A204.1 (cell line): ENCODE data around the gene DNTTIP2.
"Not testable (repeated sequence)": the region's sequence is repeated elsewhere in the genome, so short reads cannot be mapped to it uniquely, and the experiment has no call there.

Experiments used
- FAIRE-seq: peaks from 2 replicates; lab custom pipeline; 2012; peaks lifted over from hg19 to GRCh38; lab: Jason Lieb, UNC

DNTTIP2 gene

DNA sequence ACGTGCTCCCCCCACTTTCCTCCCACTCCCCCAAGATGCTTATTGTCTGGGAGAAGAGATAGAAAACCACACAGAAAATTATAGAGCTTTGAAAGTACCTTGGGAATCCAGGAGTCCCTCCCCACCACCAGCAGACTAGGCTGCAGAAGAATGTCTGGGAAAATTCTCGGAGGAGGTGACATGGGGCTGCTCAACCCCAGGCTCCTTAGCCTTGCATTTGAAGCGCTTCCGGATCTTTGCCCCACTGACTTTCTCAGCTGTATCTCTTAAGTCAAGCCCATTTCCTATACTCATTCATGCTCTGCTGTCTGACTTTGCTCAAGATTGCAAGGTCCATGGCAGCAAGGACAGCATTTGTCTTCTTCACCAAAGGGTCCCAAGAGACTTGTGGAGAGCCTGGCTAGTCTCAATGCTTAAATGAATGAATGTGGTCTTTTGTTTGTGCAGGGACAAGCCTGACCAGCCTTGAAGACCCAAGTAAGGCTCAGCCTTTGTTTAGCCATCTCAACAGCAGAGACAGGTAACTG, 38.0 kb downstream of the DNTTIP2 start:
- no peak for FAIRE-seq

DNA sequence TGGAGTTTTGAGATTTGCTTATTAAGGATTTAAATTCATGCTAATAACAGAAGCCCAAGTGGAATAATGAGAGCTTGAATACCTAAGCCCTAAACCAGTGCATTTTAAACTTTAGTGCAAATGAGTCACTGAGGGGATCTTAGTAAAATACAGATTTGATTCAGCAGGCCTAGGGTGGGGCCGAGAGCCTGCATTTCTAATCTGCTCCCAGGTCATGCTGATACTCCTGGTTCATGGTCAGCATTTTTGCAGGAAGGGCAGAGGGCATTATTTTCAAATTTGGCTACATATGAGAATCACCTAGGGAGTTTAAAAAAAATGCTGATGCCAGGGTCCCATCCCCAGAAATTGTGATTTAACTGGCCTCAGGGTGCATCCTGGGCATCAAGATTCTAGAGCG, 39.3 kb downstream of the DNTTIP2 start:
- no peak for FAIRE-seq

DNA sequence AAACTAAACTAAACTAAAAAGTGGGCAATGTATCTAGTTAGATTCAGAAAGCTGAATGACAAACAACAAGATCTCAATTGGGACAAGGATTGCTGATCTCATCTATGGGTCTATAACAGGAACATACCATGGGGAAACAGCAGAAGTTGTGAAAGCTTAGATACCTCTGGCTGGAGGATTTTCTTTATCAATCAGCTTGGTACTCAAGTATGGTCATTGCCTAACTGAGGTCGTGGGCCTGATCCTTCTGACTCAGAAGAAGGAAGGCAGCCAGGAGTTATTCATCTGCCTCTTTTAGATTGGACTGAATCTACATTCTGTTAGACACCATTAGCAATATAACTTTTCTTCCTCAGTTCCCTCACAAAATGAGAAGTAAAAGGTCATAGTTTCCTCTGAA, 39.7 kb downstream of the DNTTIP2 start:
- FAIRE-seq: no peak

DNA sequence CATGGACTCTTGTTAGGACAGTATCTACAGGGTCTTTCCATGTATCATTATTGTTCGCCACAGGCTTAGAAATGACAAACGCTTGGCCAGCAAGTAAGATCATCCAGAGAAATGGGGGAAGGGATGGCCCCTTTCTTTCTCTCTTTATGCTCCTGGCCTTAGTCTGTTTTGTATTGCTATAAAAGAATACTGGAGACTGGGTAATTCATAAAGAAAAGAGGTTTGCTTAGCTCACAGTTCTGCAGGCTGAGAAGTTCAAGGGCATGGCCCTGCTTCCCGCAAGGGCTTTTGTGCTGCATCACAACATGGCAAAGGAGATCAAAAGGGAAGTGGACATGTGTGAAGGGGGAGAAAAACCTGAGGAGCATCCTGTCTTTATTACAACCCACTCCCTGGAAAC, 41.0 kb downstream of the DNTTIP2 start:
- FAIRE-seq: no peak

DNA sequence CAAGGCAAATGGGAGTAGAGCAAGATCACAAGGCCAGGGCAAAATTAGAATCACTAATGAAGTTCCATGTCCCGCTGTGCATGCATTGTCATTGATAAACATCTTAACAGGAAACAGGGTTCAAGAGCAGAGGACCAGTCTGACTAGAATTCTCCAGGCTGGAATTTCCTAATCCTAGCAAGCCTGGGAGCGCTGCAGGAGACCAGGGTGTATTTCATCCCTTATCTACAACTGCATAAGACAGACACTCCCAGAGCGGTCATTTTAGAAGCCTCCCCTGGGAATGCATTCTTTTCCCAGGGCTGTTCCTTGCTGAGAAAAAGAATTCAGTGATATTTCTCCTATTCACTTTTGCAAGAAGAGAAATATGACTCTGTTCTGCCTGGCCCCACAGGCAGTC, 45.7 kb downstream of the DNTTIP2 start:
- FAIRE-seq: not testable (repeated sequence)

DNA sequence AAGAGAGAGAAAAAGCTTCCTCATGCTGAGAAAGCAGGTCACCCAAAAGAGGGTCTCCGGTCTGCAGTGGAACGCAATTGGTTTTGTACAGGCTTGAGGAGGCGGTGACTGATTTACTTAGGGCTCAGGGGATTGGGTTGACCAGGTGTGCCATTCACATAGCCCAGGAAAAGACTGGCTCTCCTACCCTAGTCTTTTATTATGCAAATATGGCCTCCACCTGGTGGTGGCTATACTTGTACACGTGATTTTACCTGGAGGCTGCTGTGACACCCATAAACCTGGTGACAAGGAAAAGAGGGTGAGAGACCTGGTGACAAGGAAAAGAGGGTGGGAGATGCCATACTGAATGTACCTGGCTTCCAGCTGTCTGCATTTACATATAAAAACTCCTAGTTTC, 49.9 kb downstream of the DNTTIP2 start:
- no peak for FAIRE-seq

DNA sequence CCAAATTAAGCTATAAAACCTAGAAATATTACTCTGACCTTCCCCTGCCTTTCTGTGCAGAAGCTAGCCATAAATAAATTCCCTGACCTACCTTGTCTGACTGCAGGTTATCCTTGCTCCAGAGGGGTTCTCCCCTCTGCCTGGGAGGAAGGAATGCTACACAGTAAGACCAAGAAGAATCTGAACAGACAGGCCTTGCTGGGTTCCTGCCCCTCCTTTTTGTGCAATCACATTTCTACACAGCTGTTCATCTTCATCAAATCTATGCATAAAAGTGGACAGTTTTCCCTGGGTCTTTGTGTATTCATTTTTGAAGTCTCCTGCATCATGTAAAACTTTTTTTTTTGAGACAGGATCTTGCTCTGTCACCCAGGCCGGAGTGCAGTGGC, 50.6 kb downstream of the DNTTIP2 start:
- no peak for FAIRE-seq

DNA sequence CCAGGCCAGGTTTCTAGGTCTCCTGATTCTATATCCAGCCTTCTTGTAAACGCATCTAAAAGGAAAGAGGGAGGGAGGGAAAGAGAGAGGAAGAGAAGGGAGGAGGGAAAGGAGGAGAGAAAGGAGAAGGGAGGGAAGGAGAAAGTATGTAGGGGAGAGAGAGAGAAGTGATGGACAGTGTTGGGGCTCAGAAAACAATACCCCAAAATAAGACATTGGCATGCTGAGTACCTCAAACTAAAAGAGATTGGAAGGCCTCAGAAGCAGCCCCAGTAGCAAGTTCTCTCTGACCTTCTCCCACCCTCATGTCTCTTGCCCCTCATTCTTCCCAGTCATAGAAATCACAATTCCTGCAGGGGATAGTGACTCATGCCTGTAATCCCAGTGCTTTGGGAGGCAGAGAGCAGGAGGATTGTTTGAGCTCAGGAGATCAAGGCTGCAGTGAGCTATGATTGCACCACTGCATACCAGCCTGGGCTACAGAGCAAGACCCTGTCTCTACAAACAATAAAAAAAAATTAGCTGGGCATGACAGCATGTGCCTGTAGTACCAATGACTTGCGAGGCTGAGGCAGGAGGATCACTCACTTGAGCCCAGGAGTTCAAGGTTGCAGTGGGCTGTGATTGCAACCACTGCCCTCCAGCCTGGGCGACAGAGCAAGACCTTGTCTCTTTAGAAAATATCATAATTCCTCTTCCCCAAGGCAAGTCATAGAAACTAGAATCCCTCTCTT, 51.2 kb downstream of the DNTTIP2 start:
- no peak for FAIRE-seq

DNA sequence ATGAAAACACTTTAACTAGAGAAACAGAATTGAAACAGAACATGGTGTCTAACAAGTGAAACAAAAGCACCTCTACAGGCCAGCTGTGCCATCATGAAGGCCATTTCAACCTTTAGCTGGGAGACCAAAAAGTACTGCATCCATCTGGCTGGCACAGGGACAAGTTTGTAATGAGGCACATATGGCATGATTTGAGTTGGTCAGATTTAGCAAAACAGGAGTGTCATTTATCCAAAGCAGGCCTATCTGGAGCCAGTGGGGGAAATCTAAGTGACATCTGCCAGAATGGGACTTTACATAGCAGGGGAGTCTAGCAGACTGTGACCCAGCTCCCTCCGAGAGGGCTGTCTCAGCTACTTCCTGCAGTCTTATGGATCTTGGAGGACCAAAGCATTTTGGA, 51.9 kb downstream of the DNTTIP2 start:
- FAIRE-seq: no peak

DNA sequence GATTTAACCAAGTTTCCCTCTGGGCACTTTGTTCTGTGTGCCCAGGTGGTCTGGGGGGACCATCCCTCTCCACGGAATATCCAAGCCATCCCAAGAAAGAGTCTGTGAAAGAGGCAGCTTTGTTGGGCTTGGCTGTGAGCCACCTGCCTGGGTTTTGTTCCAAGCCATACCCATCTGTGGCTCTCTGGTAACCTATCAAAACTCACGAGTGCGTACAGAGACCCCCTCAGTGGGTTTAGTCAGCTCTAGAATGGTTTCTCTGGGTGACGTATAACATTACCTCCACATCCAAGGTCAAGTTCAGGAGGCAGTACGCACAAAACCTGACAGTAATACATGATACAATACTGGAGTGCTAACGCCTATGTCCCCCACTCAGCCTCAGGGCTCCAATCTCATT, 54.2 kb downstream of the DNTTIP2 start:
- no peak for FAIRE-seq

DNA sequence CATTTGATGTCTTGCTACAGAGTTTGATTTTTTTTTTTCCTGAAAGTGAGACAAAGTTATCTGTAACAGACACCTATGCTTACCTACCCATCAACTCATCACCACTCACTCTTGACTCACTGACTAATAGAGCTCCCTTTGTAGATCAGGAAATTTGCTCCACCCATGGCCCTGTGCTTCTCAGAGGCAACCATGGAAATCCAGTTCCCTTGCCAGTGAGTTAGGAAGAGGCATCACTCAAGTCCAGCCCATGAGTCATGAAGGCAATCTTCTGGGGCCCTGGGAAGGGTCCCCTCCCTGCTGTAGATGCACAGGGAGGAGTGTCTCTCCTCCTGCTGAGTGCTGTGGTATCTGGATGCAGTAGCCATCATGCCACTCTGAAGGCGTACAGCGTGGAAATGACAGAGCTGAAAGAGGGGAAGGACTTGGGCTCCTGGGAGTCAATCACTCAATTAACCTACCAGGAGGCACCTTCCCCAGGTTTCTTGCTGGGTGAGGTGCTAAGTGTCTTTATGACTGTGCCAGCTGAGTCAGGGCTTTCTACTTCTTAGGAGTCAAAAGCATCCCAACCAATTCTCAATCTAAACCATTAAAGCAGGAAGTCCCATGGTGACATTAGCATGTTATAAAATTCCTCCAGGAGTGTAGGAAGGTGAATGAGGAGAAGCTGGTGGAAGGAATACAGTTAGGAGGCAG, 56.1 kb downstream of the DNTTIP2 start:
- FAIRE-seq: no peak

DNA sequence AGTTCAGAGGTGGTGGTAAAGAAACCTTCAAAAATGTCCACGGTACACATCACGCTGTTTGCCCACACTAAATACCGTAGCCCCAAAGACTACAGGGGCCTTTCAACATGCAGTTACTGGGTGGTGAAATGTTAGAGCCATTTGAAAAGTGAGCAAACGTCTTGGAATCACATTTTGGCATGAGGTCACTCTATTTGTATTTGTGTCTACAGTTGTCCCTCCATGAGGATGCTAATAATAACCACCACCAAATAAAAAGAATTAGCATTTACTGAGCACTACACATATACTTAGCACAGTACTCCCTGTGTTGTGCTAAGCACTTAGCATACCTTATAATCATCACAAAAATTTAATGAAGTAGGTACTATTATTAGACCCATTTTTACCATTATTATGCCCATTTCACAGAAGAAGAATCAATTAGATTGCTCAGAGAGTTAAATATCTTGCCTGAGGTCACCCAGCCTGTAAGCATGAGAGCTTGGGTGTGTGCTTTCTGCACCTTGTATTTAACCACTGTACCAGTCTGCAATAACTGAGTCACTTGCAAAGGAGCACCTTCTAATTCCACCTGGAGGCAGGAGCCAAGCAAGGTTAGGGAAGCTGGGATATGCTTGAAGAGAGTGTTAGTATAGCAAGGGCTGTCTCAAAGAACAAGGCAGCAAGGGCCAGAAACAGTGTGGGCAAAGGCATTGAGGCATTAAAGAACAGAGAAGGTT, 57.4 kb downstream of the DNTTIP2 start:
- no peak for FAIRE-seq

DNA sequence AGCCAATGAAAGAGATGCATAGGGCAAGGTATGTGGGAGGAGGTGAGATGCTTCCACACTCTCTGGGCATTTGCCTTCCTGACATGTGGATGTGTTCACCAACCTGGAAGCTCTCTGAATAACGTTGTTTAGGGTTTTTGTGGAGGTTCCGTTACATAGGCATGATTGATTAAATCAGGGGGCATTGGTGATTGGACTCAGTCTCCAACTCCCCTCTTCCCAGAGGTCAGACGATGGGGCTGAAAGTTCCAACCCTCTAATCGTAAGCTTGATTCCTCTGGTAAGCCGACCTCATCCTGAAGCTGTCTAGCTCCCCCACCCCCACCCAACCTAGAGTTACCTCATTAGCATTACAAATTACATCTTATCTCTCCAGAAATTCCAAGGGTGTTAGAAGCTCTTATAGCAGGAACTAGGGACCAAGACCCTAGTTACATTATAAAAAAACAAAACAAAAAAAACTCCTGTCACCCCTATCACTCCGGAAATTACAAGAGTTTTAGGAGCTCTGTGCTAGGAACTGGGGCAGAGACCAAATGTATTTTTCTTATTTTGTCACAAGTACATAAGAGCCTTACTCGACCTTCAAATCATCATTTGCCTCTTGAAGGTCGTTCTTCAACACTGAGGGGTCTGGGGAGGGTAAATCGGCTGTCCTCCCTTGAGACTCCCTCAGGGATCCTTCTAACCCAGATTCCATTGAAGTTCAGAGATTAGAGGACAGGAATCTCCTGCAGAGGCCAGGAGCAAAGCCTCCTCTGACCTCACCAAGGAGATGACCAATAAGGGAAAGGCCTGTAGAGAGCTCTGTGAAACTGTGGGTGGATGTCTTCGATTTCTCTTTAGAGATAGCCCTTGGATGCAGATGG, 58.2 kb downstream of the DNTTIP2 start:
- FAIRE-seq: no peak

DNA sequence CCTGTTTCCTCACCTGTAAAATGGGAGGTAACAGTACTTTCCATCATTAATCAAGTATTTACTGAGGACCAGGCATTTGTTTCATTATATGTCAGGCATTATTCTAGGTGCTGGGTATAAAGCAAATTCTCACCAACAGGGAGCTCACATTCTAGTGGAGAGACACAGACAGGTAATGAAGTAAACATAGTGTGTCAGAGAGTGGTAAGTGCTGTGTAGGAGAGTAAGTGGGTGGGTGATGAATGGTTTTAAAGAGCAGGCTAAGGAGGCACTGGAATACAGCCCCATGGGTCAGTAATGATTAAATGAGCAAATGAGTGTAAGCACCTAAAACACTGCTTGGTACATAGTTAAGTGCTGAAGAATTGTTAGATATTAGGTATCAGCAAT, 60.4 kb downstream of the DNTTIP2 start:
- no peak for FAIRE-seq

DNA sequence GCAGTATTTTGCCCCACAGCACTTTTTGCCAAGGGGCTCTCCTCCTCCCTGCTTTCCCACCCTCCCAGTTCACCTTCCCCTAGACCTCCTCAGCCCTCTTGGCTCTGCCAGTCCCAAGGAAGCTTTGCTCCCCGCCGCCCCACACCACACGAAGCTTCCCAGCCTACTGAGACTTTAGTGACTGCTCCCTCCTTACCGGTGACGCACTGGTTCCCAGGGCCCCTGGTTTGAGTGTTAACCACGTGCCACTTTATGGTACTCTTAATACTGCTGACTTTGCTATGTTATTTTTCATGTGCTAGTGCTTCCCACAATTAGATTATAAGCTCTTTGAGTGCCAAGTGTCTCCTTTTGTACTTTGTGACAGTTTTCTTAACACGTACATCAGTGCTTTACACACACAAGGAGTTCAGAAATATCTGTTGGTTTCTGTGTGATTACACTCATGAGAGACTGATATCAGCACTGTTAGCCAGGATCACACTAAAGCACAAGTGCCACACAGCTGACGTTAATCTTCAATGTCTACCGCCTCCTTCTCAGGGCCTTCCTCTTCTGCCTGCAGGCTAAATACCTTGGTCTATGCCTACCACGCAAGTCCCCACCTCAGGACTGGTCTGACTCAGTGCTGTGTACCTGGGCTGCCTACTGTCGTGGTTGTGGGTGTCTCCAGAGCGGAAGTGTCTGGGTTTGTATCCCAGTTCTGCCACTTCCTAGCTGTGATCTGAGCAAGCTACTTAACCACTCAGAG, 61.0 kb downstream of the DNTTIP2 start:
- no peak for FAIRE-seq

DNA sequence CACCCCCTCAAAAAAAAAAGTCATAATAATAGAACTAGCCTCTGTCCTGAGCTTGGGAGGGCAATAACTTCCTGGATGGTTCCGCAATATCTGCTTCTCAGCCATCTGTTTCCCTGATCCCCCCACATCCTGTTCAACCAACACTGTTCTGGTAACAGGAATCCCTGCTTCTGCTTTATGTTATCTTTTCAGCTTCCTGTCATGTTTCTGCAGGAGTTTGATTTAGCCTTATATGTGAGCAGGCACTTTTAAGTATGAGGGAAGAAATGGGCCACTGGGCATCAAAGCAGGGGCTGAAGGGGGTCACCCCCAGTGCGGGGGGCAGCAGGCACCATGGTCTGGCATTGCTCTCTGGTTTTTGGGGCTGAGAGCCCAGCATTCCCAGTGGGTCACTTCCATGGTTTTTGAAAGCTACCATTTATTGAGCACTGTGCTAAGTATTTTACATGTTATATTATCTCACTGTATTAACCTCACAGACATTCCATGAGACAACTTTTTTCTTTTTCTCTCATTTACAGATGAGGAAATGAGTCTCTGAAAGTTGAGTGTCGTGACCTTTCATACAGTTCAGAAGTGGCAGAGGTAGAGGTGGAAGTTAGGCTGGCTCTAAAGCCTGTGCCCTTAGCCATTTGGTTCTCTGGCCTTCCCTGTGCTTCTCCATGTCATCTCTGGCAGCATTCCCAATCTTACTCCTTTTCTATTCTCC, 61.9 kb downstream of the DNTTIP2 start:
- no peak for FAIRE-seq
